GM19372 (cell line): ENCODE results near the gene SOCS4.

Experiments used
- ATAC-seq: cut with Tn5 transposase; IDR thresholded peaks from one replicate; pipeline ENCODE4 v1.9.1; 2021; ENCODE audit warnings: mild to moderate bottlenecking, low read depth, moderate library complexity; ENCODE audit not compliant: unreplicated experiment

Gene SOCS4

GRCh38 chr14:55084401-55085059 lies 57.5 kb downstream of the SOCS4 start:
- ATAC-seq: no peak

DNA sequence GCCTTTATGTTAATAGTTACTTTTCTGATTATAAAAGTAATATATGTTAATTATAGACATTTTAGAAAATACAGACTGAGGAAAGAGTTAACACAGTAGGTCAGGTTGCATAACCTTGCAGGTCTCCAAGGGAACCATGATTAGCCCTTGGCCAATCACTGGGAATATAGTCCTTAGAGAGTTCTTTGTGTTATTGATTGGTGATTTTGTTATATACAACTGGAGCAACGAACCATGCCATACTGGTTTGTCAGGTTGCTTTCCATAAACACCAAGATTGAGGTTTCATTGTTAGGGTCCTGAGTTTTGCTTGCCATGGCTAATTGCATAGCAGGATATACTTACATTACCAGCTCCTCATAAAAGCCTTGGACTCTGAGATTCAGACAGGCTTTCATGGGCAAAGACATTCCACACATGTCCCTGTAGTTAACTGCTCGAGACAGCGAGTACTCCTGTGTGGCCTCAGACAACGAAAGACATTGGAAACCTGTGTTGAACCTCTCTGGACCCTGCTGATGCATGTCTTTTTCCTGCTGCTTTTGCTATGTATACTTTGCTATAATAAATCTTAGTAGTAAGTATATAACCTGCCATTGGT lies 58.1 kb downstream of the SOCS4 start:
- no peak for ATAC-seq

DNA sequence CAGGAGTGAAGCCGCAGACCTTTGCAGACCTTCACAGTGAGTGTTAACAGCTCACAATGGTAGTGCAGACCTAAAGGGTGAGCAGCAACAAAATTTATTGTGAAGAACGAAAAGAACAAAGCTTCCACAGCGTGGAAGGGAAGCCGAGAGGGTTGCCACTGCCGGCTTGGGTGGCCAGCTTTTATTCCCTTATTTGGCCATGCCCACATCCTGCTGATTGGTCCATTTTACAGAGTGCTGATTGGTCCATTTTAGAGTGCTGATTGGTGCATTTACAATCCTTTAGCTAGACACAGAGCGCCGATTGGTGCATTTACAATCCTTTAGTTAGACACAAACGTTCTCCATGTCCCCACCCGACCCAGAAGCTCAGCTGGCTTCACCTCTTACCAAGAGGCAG lies 59.9 kb downstream of the SOCS4 start:
- no peak for ATAC-seq

DNA sequence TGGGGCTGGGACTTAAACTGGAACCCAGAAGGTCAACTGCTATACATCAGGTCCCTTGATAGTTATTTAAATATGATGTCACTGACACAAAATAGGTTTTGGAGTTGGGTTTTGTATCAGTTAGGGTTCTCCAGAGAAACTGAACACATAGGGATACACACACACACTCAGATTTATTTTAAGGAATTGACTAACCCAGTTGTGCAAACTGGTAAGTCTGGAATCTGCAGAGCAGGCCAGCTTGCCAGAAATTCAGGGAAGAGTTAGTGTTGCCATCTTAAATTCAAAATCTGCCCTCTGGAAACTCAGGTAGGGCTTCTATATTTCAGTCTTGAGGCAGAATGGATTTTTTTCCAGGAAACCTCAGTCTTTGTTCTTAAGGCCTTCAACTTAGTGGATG lies 61.3 kb downstream of the SOCS4 start:
- ATAC-seq: no peak

DNA sequence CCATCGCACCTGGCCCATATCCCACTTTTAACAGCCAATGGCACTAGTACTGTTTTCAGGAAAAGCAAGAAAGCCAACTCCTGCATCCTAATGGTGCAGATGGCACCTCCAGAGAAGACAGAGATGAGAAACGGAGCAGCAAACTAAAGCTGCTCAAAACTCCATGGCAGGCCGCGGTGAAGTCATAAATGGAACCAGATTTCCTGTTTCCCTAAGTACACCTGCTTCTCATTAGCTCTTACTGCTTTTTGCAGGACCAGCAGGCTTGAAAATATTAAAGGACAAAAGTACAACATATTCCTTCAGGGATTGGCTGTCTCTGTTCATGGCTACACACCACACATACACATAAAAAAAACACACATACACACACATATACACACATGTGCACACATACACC lies 65.3 kb downstream of the SOCS4 start:
- no peak for ATAC-seq

DNA sequence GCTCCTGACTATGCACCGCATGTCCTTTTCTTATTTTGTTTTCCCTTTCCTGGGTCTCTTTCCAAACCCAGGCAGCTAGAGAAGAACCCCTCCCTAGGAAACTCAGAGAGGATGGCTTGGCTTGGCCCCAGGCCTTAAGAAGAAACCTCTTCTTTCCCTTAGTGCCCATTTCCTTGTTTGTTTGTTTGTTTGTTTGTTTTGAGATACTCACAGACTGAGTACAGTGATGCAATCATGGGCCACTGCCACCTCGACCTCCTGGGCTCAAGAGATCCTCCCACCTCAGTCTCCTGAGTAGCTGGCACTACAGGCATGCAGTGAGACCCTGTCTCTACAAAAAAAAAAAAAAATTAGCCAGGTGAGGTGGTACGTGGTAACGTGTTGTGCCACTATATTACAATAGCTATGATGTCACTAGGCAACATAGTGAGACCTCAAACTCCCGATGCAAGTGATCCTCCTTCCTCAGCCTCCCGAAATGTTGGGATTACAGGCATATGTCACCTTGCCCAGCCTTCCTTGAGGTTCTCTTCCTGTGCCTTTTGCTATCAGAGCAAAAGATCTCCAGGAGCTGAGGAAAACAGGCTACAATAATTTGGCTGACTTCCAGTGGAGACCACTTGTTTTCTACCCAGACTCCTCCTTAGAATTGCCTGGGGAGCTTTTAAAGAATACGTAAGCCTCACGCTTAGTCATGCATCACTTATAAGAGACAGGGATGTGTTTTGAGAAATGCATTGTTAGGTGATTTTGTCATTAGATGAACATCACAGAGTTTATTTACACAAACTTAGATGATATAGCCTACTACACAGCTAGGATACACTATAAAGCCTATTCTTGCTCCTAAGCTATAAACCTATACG lies 67.5 kb downstream of the SOCS4 start:
- no peak for ATAC-seq

- peak; percentile 60 for ATAC-seq
Observed at GRCh38 chr14:55097881-55098560, 71.0 kb downstream of the SOCS4 start.

DNA sequence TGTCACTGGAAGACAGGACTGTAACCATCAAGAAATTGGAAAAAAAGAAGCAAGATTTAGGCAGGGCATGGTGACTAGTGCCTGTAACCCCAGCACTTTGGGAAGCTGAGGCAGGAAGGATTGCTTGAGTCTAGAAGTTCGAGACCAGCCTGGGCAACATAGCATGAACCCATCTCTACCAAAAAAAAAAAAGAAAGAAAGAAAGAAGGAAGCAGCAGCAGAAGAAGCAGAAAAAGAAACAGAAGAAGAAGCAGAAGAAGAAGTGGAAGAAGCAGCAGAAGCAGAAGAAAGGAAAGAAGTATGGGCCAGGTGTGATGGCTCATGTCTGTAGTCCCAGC lies 71.5 kb downstream of the SOCS4 start:
- ATAC-seq: no peak
